Mucosa of descending colon (tissue), 3 donors: Measurements from ENCODE around the gene R3HDM2. TPM values are rescaled to one million over a fixed set of nuclear protein-coding genes. Genes with fewer than 3 reads are reported as not detected.
A peak's percentile ranks its signal among the peaks of the same experiment; 100 is the strongest.
"Not testable (repeated sequence)": the region's sequence is repeated elsewhere in the genome, so short reads cannot be mapped to it uniquely, and the experiment has no call there.

Experiments used
- ATAC-seq: fragments of 200-7000 bp; cut with Tn5 transposase; one replicate; pipeline ENCODE4 v1.9.1; 2020; ENCODE audit warnings: mild to moderate bottlenecking, moderate library complexity
- DNase-seq, 3 donors: peaks; one replicate each; pipeline ENCODE4 v3.0.0-alpha.2; 2020
- H3K36me3 ChIP-seq: fragments of 200-600 bp; one replicate; pipeline ENCODE4 v1.8.0; 2021; ENCODE audit warnings: low read depth, mild to moderate bottlenecking
- H3K4me1 ChIP-seq: fragments of 200-600 bp; one replicate; pipeline ENCODE4 v1.8.0; 2021; ENCODE audit warnings: low read depth, mild to moderate bottlenecking
- H3K4me3 ChIP-seq: fragments of 200-600 bp; one replicate; pipeline ENCODE4 v1.8.0; 2021; ENCODE audit warnings: mild to moderate bottlenecking
- H3K9me3 ChIP-seq: fragments of 200-600 bp; one replicate; pipeline ENCODE4 v1.8.0; 2021; ENCODE audit warnings: mild to moderate bottlenecking
- CTCF ChIP-seq: fragments of 200-600 bp; IDR thresholded peaks from one replicate; pipeline ENCODE4 v1.8.0; 2022; ENCODE audit warnings: antibody characterized with exemption, mild to moderate bottlenecking
- intact Hi-C, 2 donors: fragments of 100-400 bp; cut with DNase I in 1 of 2; cut with micrococcal nuclease in 1 of 2; formaldehyde crosslinking; loops; one replicate each; pipeline versions ENCODE4 v1.11.0 to v1.11.1; 2022; cut with DNase I, micrococcal nuclease
- total RNA-seq, 3 donors: library from RNA; stranded (reverse); fragmentation: NEBNext Ultra II Directional in 2 of 3; extraction: Animal tissue kit (Norgen Biotek cat#: 25700) in 2 of 3; gene quantifications; one replicate each; pipeline versions ENCODE4 v1.2.1 to v1.2.4, GENCODE V29; 2021 to 2023
- donor health status: DM: no; HTN: no; CAD: no; lungs with moderate emphysema.
- donor health status: DM: no; HTN: no; CAD: no.
- donor health status: DM: no; HTN: yes; CAD: no.

R3HDM2 gene
- total RNA-seq, 3 donors from 2014 or later: 43.9 to 80.8 (median 80.6) TPM

DNA sequence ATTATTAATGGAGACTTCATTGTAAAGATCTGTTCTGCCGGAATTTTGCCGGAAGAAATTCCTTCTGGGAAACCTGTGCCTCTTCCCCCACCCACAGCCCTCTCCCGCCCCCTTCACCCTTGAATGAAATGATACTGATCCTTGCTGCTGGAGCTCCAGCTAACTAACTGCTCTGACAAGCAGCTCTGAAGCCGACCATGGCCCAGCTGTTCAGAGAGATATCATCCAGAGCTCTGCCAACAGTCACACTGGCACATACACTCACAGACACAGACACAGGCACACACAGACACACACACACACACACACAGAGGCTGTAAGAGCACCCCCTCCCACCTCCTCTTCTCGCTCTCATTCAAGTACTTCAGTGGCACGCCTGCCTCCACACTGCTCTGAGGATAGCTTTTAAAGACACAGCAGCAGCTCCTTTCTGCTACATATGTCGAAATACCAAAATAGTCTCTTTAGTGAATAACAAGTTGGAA, 88.6 kb downstream of the R3HDM2 start:
- intact Hi-C loops: no loop called here
- H3K36me3 ChIP-seq: no peaks in the 10 kb centered on the region
- TF ChIP-seq CTCF: no peak
- H3K9me3 ChIP-seq: no peaks in the 10 kb centered on the region
- ATAC-seq (no peak), DNase-seq (no peak)
- H3K4me3 ChIP-seq: no peak overlapping the region
- H3K4me1 ChIP-seq: no peaks in the 10 kb centered on the region

DNA sequence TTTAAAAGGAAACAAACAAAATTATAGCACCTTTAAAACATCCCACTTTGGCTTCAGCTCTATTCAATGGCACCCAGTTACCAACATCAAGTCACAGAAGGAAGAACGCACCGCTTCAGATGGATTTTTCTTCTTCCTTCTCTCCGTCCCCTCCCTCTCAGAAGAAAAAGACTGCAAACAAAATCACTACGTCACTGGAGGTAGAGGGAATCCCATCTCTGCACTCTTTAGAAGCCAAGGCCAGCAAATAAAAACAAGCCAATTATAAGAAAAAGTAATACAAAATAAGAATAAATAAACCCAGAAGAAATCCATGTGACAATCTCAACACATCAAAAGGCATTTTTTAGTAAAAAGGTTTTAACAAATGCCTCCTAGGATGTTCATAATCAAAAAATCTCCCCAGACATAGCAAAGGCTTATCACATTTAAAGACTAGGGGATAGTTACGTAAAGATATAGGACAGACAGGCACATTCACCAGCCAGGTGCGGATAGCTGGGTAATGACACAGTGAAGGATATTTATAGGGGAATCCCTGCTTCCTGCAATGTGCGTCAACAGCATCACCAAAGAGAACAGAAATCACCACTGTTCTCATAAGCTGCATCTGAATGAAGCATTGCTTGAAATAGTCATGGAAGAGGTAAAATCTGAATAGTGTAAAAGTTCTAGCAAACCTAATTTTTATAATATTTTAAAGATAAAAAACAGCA, 89.4 kb downstream of the R3HDM2 start:
- no peaks in the 10 kb centered on the region for H3K4me1 ChIP-seq
- no peaks in the 10 kb centered on the region for H3K36me3 ChIP-seq
- no peak for TF ChIP-seq CTCF
- intact Hi-C loops: no loop called here
- H3K4me3 ChIP-seq: no peak overlapping the region
- H3K9me3 ChIP-seq: no peaks in the 10 kb centered on the region
- ATAC-seq (no peak), DNase-seq (no peak)

DNA sequence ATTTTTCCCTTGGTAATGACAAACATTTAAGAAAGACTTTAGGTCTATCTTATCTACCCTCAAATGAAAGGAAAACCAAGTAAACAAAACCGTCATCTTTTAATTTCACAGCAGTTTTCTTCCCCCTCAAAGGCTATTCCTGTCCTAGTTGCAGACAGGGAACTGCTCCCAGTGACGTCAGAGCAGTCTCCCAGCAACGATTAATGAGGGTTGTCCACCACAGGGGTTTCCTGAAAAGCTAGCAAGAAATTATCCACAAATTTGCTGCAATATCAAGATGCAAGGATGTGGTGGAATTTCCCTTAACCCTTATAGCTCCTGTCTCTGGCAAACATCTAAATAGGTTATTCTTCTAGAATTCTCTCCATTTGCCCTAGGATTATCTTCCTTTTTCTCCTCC, 90.7 kb downstream of the R3HDM2 start:
- intact Hi-C loops: no loop called here
- Histone ChIP-seq H3K9me3 (no peaks in the 10 kb centered on the region), H3K4me1 (no peaks in the 10 kb centered on the region), H3K36me3 (no peaks in the 10 kb centered on the region), H3K4me3 (no peak overlapping the region)
- DNase-seq (peak in 1 of 3 donors; percentile 34), ATAC-seq (peak; percentile 43)
- no peak for TF ChIP-seq CTCF

DNA sequence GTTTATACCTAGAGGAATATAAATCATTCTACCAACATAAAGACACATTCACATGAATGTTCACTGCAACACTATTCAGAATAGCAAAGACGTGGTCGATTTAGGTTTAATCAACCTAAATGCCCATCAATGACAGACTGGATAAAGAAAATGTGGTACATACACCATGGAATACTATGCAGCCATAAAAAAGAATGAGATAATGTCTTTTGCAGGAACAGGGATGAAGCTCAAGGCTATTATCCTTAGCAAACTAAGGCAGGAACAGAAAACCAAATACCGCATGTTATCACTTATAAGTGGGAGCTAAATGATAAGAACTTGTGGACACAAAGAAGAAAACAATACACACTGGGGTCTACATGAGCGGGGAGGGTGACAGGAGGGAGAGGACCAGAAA, 94.5 kb downstream of the R3HDM2 start:
- H3K4me3 ChIP-seq, H3K4me1 ChIP-seq, H3K36me3 ChIP-seq, H3K9me3 ChIP-seq, intact Hi-C loops, DNase-seq, ATAC-seq: not testable (repeated sequence)

DNA sequence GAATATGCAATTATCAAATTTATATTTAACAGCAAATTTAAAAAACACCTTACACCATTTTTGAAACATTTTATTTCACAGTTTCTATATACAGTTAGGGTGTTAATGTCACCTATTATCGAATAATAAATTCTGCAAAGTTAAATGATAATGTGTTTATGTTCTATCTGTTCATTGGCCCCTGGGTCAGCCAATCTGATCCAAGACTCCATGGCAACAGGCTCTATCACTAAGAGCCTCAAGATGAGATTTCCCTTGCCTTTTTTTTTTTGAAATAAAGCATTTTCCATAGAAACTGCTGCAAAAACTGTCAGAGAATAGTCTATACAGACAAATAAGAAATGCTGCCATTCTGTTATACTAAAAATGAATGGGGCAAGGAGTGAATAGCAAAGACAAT, 96.6 kb downstream of the R3HDM2 start:
- Histone ChIP-seq H3K4me3 (no peak overlapping the region), H3K36me3 (no peaks in the 10 kb centered on the region), H3K9me3 (no peaks in the 10 kb centered on the region), H3K4me1 (no peaks in the 10 kb centered on the region)
- DNase-seq (no peak), ATAC-seq (no peak)
- intact Hi-C loops: no loop called here
- no peak for TF ChIP-seq CTCF

DNA sequence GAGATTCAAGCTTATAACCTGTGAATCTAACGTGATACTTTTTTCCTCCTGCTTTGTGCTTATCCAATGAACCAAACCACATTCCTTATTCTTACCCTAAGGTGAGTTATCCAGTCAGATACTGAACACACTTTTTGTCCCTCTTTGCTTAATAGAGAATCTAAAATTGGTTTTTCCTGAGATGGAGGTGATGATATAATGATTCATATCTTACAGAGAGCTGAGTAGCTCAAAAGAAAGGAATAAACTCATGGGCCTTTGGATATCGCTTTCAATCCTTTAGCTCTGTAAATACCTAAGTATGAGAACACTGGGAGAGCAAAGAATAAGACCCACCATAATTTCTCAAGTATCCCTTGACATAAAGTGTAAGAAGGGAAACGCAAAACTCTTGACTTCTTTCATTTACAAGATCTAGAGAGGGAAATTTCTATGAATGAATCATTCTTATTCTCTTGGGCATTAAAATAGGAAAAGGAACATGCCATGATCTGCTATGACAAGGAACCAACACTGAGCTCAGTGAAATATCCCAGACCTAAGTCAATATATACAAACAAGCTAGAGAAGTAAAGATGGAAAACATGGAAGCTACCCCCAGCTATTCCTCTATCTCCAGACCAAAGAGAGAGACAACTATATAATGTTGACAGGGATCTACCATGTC, 98.1 kb downstream of the R3HDM2 start:
- ATAC-seq (no peak), DNase-seq (no peak)
- intact Hi-C loops: no loop called here
- H3K4me3 ChIP-seq: no peak overlapping the region
- TF ChIP-seq CTCF: no peak
- no peaks in the 10 kb centered on the region for H3K36me3 ChIP-seq
- H3K9me3 ChIP-seq: no peaks in the 10 kb centered on the region
- H3K4me1 ChIP-seq: no peaks in the 10 kb centered on the region
